Myocyte (in vitro differentiated cells): ENCODE results near the gene MYCL. TPM values are rescaled to one million over a fixed set of nuclear protein-coding genes. Genes with fewer than 3 reads are reported as not detected.

ENCODE experiments used
- DNase-seq: peaks from one replicate; pipeline ENCODE4 v3.0.0-alpha.2; 2012; ENCODE audit warnings: low read depth
- polyA plus RNA-seq: library from polyadenylated mRNA; unstranded; fragments of >200 nt; gene quantifications from one replicate; pipeline ENCODE4 v1.2.1, GENCODE V29; 2012; ENCODE audit warnings: missing spikeins
- total RNA-seq: library from RNA; depleted of rRNA; stranded (reverse); fragments of >200 nt; gene quantifications from 2 replicates; pipeline ENCODE4 v1.2.3, GENCODE V29; 2014

MYCL gene, protein sequence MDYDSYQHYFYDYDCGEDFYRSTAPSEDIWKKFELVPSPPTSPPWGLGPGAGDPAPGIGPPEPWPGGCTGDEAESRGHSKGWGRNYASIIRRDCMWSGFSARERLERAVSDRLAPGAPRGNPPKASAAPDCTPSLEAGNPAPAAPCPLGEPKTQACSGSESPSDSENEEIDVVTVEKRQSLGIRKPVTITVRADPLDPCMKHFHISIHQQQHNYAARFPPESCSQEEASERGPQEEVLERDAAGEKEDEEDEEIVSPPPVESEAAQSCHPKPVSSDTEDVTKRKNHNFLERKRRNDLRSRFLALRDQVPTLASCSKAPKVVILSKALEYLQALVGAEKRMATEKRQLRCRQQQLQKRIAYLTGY
- 77.9 and 143 TPM in 2 replicates for total RNA-seq
- 11.2 TPM for polyA plus RNA-seq

DNA sequence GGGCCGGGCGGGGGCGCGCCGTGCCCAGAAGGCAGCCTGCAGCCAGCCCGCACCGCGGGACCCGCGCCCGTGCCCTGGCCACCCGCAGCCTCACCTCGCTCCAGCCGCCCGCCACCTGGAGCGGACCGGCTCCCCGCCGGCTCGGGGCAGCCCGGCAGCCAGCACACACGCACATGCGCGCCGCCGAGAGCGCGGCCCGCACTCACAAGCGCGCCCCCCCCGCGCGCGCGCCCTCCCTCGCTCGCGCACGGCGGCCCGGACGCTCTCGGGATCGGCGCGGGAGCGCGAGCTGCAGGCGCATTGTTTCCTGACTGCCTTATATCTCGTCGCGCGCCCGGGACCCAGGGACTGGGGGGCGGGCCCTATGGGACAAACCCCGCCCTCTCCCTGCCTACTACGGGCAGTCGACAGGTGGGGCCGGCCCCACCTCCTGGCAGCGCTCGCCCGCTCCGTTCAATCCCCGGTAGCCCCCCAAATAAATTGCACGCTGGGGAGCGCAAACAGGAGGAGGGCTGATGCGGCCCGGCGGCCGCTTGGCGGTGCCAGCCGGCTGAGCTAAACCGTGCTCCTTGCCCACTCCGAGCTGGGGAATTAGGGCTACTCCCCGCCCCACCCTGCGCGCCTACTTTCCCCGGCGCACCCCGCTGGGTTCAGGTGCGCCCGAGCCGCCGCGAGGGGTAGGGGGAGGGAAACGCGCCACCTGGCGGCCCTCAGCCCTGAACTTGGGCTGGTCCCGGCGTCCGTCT is at the start of gene MYCL:
MYCL (minus strand) TSS at position 204 of the 746 bp plus-strand sequence. CDS start 483 bp downstream, outside the sequence.
- peak; percentile 89 for DNase-seq

DNA sequence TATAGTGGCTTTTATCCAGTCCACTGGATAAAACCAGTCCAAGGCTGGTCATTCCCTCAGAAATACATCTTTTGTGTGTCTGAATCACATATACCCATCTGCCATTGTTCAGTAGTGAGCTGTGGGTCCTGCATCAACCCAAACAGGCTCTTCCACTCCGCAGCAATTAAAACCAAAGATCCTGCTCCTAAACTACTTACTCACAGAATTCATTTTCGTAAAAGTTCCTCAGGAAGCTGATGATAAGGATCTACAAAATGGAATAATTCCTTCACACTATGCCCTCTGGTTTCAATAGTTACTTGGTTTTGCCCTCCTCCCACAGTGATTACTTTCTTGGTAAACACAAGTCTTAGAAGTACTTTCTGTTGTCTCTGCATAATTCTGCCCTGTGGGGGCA is 48.2 kb upstream of the MYCL start:
- DNase-seq: no peak

DNA sequence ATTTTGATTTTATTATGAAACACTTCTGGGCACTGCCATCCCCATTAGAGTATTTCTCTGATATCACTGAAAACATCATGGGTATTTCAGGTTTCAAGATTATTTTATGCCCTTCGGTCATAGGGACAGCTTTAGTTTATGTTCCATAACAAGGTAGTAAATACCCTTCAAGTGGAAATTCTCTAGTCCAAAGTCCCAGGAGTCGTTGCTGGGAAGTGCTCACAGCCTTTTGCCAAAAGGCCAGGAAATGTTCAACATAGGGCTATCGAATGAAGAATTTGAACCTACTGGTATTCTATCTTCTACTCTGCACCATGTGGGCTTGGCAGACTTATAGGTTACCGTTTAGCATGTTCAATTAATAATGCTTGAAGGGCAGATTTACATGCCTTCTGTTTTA is 45.5 kb upstream of the MYCL start:
- no peak for DNase-seq

DNA sequence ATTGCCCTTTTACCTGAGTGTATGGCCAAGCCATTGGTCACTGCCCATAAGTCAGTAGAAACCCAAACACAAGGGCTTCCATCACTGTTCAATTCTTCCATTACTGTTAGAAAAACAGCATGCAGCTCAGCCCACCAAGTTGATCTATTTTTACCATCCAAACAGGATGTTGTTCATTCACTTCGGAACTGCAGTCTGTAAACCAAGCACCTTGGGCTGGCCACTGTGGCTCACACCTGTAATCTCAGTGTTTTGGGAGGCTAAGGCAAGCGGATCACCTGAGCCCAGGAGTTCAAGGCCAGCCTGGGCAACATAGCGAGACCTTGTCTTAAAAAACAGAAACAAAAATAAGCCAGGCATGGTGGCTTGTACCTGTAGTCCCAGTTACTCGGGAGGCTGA is 44.5 kb upstream of the MYCL start:
- no peak for DNase-seq

DNA sequence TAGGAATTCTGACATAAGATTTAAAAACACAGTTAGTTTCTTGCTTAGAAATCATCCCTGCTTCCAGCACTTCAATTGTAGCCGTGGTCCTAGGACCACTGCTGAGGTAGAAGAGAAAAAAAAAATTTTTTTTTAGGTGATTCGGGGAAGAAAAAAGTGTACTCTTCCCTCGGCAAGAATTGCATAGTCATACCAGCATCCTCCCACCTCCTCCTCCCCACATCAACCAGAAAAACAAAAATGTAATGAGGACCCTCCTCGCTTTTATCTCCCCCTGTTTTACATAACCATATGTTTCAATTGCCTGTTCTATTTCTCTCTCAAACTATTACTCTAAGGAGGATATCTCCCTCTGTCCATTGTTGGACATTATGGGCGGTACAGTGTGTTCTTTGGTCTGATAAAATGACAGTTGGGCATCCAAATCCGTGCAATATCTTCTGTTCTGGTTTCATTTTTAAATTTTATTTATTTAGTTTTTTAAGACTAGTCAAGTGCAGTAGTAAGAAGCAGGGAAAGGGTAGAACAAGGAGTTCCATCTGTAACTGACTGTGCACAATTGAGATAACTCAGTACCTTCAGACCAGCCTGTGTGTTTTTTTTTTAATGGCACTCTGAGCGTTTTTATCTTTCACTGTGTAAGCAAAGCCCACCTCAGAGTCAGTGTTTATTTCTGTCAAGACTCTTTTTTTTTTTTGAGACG is 42.8 kb upstream of the MYCL start:
- DNase-seq: no peak

DNA sequence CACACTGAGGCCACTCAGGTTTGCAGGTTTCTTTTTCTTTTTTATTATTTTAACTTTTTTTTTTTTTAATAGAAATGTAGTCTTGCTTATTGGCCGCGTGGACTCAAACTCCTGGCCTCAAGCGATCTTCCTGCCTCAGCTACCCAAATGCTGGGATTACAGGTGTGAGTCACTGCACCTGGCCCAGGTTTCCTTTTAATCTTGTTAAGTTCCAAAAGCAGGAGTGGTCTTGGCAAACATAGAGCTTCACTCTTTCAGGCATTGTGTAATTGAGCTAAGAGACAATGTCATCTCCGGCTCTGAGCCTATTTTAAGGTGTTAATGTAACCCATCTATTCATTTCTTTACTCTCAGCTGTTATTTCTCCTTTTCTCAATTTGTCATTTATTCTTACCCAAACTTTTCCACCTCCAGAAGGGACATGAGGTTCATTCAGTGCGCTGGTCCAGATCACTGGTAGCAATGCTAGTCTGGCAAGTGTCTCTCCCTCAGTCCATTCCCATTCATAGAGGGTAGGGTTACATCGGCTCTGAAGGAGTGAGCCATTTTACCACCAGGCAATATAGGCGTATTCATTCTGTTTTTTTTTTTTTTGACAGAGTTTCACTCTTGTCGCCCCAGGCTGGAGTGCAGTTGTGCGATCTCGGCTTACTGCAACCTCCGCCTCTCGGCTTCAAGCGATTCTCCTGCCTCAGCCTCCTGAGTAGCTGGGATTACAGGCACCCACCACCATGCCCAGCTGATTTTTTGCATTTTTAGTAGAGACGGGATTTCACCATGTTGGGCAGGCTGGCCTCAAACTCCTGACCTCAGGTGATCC is 42.0 kb upstream of the MYCL start:
- DNase-seq: no peak

DNA sequence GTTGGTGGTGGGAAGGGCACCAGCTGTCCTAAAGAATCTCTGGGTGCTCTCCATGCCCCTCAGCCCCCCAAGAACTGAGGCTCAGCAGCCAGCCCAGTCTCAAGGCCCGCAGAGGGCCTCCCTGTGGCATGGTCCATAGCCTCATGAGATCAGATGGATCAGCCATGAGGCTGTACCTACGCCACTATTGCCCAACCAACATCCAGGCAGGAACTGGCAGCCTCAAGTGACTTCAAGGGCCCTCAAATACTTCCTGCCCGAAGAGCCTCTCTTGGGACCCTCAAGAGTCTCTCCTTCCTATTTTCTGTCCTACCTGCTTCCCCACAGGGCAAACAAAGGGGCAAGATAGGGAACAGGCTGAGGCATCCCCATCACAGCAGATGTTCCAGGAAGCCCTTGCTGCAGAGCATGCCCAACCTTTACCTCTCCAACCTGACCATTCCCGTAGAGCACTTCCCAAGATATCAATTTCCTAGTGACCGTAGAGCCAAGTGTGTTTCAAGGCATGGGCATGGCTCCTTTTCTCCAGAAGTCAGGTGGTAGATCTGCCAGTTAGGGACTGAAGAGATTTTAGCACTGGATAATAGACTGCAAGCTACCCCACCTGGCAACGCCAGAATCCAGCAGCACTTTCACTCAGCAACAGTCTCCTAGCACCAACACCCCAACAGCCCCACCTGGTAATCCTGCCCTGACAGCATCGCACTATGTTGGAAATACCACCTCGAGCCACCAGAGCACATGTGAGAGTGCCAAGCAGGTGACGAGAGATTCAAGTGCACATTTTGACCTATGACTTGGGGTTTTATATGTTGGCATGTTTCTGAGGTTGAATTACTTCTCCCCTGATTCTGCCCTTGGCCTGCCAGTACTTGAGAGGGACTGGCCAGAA is 39.5 kb upstream of the MYCL start:
- DNase-seq: no peak

DNA sequence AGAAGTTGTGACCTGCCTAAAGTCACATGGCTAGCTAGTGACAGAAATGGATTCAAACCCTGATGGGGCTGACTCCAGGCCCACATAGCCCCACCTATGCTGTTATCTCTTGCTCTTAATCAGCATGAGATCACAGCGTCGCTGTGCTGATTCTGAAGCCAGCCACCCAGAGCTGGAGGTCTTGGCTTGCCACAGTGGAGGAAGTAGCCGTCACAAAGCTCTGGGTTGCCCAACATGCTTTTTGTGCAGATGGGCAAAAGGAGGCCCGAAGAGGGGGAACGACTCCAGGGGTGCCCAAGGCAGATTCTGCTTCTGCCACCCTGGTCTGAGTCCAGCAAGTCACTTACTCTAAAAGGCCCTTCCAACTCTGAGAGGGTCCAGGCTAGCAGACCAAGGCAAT is 38.5 kb upstream of the MYCL start:
- no peak for DNase-seq

DNA sequence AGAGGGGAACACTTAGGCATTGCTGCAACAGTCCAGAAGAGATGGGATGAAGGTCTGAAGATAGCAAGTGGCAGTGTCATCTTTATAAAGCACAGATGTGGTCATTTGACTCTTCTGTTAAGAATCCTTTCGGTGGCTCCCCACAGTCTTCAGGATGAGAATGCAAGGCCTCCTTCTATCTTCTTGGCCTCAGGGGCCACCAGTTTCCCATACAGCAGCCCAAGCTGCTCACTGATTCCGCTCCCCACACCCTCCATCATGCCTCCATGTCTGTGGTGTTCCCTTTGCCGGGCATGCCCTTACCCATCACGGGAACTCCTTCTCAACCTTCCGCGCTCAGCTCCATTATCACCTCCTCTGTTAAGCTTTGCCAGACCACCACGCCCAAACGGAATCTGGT is 37.1 kb upstream of the MYCL start:
- no peak for DNase-seq

DNA sequence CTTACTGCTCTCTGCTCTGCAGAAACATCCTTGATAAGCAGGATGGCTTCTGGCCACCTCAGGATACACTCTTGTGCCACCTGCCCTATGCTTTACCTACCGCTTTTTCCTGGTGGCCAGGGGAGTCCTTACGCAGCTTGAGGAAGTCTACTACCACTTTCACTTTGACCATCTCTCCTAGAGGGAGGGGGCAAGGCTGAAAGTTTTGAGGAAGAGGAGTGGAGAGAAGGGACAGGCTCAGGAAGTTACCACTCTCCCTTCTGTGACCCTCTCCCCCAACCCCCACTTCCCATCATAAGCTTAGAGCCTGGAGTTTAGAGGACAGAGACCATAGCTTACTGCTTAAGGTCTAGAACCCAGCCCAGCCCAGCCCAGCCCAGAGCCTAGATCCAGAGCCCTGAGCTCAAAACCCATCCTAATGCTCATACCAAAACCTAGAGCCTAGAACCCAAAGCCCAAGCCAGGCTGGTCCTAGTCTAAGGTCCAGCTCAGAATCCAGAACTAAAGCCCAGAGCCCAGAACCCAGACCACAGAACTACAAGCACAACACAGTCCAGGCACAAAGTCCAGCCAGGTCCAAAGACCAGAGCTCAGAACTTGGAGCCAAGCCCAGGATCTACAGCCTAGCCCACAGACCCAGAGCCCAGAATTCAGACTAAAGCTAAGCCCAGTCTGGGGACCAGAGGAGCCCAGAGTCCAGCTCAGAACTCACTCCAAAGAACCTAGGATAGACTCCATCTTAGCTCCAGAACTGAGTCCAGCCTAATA is 35.2 kb upstream of the MYCL start:
- DNase-seq: no peak

DNA sequence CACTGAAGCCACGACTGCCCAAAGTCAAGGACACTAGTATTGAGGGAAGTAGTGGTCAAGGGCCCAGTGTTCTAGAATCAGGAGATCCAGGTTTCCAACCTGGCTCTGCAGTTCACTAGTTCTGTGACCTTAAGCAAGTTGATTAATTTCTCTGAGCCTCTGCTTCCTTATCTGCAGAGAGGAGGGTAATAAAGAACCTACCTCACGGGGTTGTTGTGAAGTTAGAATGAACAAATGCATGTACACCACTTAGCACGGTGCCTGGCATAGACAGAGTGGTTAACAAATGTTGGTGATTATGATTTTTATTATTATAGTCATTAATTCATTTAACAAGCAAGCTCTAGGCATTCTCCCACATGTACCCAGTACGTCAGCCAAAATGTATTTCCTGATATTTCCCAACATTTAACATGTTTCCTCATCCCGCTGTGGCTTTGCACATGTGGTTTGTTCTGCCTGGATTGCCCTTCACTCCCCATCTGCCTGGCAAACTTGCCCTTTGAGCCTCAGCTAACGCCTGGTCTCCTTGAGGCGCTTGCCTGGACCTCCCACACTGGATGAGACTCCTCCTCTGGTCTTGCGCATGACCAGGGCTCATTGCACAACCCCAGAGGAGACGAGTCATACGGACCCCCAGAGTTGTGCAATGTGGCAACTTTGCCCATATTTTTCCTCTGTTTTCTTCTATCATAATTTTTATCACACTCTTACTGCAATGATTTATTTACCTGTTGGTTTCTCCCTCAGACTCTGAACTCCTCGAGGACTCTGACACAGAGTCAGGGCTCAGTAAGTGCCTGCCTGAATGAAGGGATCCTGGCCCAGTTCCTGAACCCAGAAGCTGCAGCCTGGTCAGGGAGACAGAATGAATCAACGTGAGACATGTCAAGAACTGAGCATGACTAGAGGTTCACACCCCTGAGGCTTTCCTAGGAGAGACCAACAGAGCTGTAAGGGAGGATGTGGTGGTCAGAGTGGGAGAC is 32.5 kb upstream of the MYCL start:
- DNase-seq: peak; percentile 82

DNA sequence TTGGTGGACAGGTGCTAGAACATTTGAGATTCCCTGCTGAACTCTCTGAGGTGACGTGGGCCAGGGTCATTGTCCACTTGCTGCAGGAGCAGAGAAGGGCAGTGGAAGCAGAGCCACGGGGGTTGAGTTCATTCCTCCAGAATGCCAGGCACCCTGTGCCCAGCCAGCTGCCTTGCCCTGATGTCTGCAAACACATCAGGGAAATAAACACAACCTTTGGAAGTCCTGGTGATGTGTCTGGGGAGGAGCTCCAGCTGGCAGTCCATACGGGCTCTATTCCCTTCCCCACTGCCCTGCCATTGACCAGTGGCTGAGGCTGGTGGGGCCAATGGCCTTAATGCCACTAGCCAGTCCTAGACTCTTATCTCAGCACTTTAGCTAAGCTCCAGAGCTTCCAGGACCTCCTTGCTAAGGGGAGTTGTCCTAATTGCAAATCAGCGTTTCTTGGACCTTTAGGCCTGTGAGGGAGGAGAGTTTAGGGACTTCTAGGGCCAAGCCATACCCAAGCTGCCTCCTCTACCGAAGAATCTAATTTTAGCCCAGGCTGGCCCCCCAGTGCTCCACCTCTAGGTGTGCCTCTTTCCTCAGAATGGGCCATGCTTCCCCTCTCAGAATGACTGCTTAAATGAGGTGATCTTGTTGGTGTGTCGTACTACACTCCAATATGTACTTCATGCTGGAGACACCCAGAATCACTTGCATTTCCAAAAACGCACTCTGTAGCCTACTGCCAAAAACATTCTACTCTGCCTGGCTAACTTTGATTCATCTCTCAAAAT is 27.3 kb upstream of the MYCL start:
- DNase-seq: peak; percentile 20

DNA sequence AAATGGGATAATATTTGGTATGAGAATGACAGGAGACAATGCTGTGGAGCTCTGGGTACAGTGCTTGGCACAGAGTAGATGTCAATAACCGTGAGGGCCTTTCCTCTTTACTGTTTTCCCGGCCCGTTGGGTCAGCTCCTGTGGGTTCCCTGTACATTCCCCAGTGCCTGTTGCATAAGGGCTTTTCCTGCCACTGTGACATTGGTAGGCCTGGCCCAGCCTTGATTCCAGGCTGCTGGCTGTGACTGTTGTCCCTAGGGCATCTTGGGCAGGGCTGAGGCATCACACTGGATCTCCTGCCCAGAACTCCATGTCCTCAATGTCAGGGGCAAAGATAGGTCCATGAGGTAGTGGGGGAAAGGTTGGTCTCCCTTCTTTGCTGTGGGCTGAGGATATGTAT is 25.8 kb upstream of the MYCL start:
- DNase-seq: peak; percentile 18

DNA sequence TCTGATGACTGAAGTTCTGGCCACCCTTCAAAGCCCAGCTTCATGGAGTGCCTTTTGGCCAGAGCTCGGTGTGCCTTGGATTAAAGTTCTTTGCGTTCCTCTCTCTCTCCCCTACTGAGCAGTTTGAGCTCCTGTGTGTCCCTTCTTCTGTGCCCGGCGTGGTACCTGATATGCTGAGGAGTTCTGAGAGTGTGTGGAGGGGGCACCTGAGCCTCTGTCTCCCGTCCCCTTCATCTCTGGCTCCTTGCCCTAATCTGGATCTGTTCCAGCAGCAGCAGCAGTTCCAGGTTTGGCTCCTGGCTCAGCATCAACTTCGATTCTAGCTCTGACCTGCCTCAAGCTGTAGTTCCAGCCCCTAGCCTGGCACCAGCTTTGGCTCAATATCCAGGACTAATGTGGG is 25.1 kb upstream of the MYCL start:
- no peak for DNase-seq

DNA sequence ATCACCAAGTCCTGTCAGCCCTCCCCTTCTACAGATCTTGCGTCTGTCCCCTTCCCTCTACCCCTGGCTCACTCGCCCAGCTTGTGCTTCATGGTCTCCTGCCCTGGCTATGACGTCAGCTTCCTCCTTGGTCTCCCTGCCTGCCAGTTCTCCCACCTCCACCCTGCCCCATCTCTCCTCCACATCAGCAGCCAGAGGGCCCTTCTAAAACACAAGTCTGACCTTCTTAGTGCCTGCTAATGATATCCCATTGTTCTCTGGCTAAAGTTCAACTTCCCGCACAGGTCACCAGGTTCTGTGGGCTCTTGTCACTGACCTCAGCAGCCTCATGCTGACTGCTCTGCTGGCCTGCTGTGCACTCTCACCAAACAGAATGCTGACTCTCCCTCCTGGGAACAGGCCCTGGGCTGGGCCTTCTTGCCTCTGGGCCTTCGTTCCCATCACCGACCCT is 24.7 kb upstream of the MYCL start:
- DNase-seq: no peak

DNA sequence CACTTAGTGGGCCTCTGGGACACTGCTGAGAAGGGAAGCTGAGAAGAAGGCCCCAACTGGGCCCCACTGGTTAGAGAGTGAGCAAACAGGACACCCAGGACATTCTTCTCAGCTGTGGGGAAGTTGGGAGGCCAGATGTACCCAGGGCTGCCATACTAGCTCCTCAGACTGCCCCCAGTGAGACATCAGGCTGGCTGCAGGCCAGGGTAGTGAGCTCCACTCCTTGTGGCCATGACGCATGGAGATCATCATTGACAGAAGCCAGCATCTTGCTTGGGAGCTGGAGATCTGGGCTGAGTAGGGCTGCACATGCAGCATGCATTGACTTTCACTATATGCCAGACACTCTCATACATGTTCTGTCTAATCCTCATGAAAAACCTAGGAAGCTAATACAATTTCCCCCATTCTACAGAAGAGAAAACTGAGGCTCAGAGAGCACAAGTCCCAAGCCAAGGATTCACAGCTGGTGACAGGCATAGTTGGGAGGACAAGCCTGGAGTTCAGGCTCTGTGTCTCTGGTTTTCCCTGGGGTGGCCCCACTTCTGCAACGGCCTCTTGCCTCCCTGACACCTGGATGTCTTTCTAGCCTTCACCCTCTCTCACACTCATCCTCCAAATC is 24.1 kb upstream of the MYCL start:
- DNase-seq: no peak

DNA sequence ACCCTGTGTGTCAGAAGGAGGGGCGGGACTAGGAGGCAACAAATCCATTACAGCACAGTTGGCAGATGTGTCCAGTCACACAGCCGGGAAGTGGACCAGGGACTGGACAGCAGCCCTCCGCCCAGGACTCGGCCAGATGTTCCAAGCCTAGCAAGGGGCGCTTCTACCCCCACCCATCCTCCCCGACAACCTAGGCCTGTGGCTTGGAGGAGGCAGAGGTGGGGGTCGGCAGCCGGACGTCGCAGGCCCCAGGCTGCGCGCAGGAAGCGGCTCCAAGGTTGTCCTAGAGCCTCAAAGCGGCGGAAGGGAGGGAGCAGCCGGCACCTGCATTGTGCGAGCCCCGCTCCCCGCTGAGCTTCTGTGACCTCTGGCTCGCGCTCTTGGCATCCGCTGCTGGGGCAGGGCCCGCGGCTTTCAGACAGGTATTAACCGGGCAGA is 20.6 kb upstream of the MYCL start:
- no peak for DNase-seq
